Measurements from ENCODE around the gene PTPRT. TPM values are rescaled to one million over a fixed set of nuclear protein-coding genes. Genes with fewer than 3 reads are reported as not detected.

The PTPRT gene
- total RNA-seq, 1 experiment from 2014 or later, result not detected

DNA sequence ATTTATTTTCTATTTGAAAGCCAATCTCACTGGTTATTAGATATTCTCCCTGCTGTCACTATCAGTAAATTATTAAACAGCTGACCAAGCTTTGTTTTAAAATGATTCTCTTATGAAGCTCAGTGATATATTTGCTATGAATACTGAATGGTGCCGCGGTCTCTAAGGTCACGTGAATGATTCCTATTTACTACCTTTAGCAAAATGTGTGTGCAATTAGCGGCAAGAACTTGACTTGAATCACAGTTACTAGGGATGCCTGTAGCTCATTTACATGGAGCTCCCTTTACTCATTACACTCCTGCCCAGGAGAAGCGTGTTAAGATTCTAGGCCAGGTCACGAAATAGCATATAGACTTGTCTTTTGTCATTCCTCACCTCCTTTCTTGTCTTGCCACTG lies 12.4 kb upstream of the PTPRT start (continued):
- TF ChIP-seq EGR1 (IDR thresholded peaks at IDR 0.05; ENCODE audit: low read depth) (no peak), POLR2A (IDR thresholded peaks at IDR 0.05; ENCODE audit: borderline replicate concordance, extremely low read depth, insufficient read depth, insufficient read length) (no peak), FOSL1 (IDR thresholded peaks at IDR 0.05; ENCODE audit: low read depth) (no peak), ELF1 (IDR thresholded peaks at IDR 0.05; ENCODE audit: borderline replicate concordance, low read depth) (no peak), SP1 (IDR thresholded peaks at IDR 0.05; ENCODE audit: low read depth) (no peak)
- TF ChIP-seq, protein P1, sequence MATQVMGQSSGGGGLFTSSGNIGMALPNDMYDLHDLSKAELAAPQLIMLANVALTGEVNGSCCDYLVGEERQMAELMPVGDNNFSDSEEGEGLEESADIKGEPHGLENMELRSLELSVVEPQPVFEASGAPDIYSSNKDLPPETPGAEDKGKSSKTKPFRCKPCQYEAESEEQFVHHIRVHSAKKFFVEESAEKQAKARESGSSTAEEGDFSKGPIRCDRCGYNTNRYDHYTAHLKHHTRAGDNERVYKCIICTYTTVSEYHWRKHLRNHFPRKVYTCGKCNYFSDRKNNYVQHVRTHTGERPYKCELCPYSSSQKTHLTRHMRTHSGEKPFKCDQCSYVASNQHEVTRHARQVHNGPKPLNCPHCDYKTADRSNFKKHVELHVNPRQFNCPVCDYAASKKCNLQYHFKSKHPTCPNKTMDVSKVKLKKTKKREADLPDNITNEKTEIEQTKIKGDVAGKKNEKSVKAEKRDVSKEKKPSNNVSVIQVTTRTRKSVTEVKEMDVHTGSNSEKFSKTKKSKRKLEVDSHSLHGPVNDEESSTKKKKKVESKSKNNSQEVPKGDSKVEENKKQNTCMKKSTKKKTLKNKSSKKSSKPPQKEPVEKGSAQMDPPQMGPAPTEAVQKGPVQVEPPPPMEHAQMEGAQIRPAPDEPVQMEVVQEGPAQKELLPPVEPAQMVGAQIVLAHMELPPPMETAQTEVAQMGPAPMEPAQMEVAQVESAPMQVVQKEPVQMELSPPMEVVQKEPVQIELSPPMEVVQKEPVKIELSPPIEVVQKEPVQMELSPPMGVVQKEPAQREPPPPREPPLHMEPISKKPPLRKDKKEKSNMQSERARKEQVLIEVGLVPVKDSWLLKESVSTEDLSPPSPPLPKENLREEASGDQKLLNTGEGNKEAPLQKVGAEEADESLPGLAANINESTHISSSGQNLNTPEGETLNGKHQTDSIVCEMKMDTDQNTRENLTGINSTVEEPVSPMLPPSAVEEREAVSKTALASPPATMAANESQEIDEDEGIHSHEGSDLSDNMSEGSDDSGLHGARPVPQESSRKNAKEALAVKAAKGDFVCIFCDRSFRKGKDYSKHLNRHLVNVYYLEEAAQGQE (IDR thresholded peaks at IDR 0.05; ENCODE audit: low read depth), result no peak

DNA sequence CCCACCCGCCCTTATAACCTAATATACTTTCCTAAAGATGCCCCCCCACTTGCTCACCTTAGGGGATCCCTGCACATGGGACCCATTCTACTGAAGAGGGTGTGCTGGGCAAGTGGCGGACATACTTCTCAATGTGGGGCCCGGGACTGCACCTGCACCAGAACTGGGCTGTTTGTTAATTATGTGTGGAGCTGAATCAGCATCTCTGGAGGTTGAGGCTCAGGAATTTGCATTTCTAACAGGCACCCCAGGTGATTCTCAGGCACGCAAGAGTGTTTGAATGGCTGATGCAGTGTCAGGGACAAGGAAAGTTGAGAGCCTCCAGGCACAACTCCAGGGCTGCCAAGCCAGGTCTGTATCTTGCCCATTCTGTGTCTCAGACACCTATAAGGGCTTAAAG lies 8.9 kb upstream of the PTPRT start:
- H3K4me3 ChIP-seq (replicated peaks in 1 of 2; ENCODE audit: low read depth in 1 of 2, low read length in 2 of 2), result no peak overlapping the region
- peaks cover 6% of the 10 kb centered on the region; the same call in 1 of the 2 replicates for H3K27me3 ChIP-seq (ENCODE audit: insufficient read depth, low read length)
- ChIA-PET RAD21 (ENCODE audit: low non-redundant PET in 1 of 2, low total read pairs in 2 of 2, uncharacterized antibody in 2 of 2, unreplicated experiment in 2 of 2) (no interaction called here), CTCF (no interaction called here), POLR2A (no interaction called here)
- H3K9ac ChIP-seq (ENCODE audit: low read length), result no peak overlapping the region
- no TSS peak for BruUV-seq (replicated peaks)
- no peak overlapping the region for H3K4me2 ChIP-seq (ENCODE audit: low read length)
- no peaks in the 10 kb centered on the region for H3K79me2 ChIP-seq (ENCODE audit: insufficient read depth, low read length)
- ATAC-seq, result no peak
- intact Hi-C loops (cut with micrococcal nuclease), result no loop called here
- no peak for TF ChIP-seq ZFX (IDR thresholded peaks at IDR 0.05)
- no peak for TF ChIP-seq RAD21 (IDR thresholded peaks at IDR 0.05; ENCODE audit: low read depth)
- H4K20me1 ChIP-seq (ENCODE audit: insufficient read depth), result no peaks in the 10 kb centered on the region
- no peak overlapping the region for H2AFZ ChIP-seq (ENCODE audit: low read depth, low read length, poor library complexity, severe bottlenecking)
- no peak overlapping the region for H3K27ac ChIP-seq (ENCODE audit: low read depth, low read length)
- H3K4me1 ChIP-seq (ENCODE audit: control insufficient read depth in 1 of 2, insufficient read depth in 2 of 2, low read length in 2 of 2), result no peaks in the 10 kb centered on the region
- H3K9me2 ChIP-seq (ENCODE audit: insufficient read depth), result no peaks in the 10 kb centered on the region
- no peaks in the 10 kb centered on the region for H3K9me3 ChIP-seq (ENCODE audit: control insufficient read depth in 1 of 2, insufficient read depth in 1 of 2, low read depth in 1 of 2, low read length in 2 of 2)
- no peaks in the 10 kb centered on the region for H3K36me3 ChIP-seq (ENCODE audit: control insufficient read depth in 1 of 2, insufficient read depth in 2 of 2, low read length in 2 of 2)
- DNase-seq (ENCODE audit: low read depth, low spot score), result no peak

All from HCT116 (cell line).